Fibroblast of upper back skin (primary cell): ENCODE measurements around the gene C10orf90.

Source experiments
- DNase-seq: peaks from one replicate; pipeline ENCODE4 v3.0.0-alpha.2; 2013

Gene C10orf90

DNA sequence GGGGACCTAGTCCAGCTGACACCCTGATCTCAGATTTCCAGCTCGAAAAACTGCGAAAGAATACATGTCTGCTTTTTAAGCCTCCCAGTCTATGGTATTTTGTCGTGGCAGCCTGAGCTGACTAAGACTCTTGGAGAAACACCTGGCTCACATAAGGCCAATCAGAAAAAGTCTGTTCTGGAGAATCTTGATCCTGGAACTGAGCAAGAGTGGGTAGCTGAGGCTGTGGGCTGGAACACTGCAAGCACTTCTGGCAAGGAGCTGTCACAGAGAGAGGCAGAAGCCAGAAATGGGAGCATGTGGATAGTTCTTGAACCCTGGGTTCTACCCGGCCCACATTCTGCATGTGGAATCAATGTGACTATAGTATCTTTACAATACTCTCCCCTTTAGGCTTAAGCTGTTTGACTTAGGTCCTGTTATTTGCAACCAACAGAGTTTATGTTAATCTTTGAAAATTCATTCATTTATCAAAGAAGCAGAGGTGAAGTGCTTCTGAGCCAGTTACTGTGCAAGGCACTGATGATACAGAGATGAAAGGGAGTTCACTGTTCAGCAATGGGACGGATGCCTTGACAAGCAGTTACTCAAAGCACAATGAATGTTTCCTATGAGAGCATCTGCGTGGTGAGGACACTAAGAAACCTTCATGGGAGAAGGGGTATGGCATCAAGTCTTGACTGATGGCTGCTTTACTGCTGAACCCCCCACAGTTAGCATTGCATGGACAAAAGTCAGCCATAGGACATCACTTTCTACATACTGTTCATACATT is 4.4 kb upstream of the C10orf90 start:
- no peak for DNase-seq

DNA sequence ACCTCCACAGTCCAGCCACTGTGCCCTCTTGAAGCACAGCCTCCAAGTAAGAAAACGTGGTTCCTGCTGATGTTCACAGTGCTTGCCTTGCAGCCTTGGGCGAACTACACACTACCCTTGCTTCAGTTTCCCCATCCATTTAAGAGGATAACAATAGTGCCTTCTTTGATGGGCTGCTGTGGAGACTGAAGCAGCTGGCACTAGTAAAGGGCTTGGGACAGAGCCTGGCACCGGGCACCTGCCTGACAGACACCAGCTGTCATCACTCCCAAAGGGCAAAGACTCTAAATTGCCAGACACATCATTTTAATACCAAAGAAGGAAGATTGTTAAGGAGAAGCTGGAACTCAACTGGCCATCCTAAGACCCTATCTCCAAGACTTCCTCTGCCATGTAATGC is 3.1 kb upstream of the C10orf90 start:
- no peak for DNase-seq

DNA sequence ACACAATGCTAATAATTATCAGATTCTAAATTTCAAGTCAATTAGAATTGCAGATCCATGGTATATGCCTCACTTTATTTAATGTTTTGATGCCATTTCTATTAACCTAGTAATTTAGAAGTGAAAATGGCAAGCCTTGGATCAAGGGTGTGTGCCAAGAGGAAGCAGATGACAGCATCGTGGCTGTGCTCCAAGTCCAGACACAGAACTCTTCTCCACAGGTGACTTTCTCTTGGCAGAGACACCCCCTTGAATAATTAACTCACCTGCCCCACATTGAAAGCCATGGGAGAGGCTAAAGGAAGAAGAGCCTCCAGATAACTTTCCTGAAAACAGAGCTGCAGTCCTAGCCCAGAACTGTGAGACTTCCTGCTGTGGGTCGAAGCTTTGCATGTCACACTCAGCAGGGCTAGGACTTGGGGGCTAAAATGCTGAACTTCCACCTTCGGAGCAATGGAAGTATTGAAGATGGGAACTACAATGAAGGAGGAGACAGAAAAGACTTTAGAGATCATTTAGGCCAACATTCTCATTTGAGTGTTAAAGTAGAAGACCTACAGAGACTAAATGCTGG is 996 bp upstream of the C10orf90 start:
- no peak for DNase-seq

DNA sequence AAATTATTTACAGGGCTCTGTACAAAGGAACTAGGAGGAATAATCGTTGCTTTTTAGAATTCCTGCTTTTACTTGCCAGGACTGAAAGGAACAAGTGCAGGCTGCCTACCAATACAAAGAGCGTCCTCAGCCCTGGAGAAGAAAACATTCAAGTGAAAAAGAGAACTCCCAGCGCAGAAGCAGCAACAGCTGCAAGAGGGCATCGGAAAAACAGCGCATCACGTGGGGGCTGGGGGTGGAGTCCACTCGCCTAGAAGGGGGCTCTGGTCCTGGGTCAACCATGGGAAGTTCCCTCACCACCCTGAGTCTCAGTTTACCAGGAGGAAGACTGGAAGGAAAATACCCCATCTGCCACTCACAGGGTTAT is 385 bp upstream of the C10orf90 start:
- no peak for DNase-seq

DNA sequence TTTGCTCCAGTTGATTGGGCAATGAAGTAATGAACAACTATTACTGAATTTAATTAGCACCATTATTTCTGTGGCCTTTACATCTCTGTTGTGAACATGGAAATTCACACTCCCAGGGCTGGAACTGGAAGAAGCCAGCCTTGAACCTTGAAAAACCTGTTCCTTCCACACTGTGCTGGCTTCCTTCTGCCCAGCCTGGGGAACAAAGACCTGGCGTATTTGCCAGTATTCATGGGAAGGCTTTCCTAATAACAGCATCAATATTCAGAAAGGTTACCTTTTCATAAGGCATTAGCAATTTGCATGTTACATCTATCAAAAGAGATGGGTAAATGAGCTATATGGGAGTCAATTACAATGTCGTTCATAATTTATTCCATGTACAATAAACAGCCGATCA is 1.3 kb downstream of the C10orf90 start:
- no peak for DNase-seq

DNA sequence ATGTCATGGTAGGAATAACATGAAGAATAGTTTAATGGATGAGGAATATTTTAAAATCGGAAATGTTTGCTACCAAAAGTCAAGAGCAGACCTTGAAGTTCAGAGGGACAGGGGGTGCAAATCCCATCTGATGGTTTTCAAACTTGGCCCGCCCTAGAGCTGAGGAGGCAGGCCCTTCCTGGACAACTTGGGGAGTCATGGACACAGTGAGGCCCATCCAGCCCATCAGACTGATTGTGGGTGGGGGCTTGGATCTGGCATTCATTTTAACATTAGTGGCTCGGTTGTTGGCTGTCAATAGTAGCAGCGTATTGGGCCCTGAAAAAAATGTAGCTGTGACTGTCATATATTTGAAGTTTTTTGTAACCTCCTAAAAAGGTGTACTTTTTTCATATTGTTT is 2.0 kb downstream of the C10orf90 start:
- DNase-seq: no peak

DNA sequence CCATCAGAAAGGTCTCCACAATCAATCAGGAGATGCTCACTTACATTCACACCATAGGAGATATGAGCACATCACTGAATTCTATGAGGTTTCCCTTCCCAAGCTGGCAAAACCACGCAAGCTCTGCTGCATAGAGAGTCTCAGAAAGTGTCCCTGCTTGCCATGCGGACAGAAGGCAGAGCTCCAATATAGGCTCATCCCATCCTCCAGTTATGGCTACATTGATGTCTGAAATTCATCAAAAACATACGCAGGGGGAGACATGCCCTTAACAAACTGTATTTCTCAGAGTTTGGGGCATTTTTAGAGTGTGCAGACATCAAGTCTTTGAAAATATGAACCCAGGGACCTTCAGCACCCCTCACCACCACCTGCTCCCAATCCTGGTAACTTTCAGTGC is 2.9 kb downstream of the C10orf90 start:
- DNase-seq: no peak

DNA sequence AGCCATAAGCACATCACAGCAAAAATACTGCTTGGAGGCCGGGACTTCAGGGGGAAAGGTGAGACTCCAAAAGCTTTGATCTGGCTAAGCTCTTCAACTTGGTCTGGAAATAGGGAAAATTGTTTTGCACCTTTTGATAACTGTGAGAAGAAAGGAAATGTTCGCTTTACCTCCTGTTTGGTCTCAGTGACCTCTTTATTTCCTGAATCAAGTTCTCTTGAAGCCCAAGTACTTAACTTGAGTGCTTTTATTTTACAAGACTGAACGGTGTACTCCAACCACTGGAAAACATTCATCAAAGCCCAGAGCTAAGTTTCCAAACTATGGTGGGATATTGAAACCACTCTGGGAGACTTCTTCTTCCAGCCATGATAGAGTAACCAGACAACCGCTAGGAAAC is 5.3 kb downstream of the C10orf90 start:
- DNase-seq: no peak

DNA sequence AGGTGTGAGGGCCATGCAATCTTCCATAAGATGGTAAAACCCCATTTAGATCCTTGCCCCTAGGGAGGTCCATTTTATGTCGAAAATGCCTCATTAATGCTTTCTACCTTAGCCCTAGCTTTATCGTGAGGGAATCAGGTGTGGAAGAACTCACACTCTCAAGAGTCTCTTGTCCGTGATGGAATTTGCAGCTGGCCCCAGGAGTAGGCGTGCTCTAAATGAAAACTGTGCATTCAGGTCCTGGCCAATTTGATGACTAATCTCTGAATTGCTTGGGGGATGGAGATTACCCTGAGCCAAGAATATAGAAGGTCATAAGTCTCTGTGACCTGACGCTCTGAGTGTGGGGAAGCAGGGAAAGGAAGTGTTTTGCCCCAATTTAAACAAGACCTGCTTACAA is 6.6 kb downstream of the C10orf90 start:
- peak; percentile 85 for DNase-seq

DNA sequence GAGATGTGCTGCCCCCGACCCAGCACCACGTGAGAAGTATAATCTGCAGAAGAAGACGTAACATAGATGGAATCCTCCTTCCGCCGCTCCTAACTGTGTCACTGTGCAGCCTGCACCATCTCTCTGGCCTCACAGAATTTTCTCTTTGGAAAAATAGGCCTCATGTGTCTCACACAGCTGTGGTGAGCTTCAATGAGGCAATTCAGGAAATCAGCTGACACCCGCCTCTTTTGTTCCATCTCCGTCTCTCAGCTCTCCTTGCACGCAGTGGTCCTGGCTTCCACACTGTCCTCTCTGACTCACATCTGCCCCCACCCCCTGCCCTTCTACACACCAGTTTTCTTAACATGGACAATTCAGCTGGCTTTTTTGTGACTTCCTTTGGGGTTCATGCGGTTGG is 7.2 kb downstream of the C10orf90 start:
- peak; percentile 93 for DNase-seq

DNA sequence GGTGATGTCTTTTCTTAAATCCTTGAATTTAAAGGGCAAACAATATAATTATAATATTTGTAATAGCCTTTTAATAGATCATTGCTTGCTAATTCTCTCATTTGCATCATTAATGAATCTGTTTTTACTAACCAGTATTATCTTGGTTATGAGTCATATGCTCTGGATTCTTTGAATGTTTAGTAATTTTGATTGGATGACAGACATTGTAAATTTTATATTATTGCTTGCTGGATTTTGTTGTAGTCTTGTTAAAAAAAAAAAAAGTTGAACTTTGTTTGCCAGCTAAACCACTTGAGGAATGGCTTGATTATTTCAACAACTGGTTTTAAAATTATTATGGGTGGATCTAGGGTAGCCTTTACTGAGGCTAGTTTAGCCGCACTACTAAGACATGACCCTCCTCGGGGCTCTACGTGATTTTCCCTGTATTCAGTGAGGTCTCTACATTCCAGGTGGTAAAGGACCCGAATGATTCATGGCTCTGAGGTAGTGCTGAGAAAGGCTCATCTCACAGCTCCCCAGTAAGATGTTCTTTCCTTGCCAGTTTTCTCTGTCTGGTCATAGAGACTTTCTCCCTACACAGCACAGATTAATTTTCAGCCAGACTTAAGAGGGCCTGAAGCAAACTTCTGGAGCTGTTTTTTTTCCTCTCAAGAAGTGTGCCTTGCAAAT is 8.5 kb downstream of the C10orf90 start:
- DNase-seq: peak; percentile 92

DNA sequence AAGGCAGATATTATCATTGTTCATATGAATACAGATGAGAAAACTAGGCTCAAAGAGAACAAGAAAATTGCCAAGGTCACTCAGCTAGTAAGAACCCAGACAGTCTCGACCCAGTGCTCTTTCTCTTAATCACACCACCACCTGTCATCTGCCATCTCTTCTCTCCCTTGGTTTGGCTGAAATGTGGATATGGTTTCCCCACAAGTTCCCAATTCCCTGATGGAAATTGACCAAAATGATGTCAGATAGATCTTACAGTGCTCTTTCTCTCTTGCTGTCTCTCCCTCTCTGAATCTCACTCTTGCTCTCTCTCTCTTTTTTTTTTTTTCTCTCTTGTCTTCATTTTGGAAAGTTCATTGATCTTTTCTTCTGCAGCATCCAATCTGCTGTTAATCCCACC is 9.1 kb downstream of the C10orf90 start:
- peak; percentile 18 for DNase-seq

DNA sequence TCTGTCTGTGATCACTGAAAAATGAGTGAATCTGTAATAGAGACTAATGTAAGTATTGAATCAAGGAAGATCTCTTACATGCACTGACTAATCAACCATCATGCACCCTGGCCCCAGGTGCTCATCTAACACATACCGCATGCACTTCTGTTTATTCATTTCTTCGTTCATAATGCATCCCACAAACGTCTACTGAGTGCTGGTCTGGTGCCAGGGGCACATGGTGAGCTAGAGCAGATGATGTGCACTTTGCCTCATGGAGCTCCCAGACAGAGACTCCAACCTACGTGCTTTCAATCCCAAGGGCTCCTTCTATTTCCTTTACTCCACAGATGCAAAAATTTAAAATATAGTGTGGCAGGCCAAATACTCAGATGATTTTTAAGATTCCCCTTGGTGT is 10.7 kb downstream of the C10orf90 start:
- DNase-seq: peak; percentile 21

DNA sequence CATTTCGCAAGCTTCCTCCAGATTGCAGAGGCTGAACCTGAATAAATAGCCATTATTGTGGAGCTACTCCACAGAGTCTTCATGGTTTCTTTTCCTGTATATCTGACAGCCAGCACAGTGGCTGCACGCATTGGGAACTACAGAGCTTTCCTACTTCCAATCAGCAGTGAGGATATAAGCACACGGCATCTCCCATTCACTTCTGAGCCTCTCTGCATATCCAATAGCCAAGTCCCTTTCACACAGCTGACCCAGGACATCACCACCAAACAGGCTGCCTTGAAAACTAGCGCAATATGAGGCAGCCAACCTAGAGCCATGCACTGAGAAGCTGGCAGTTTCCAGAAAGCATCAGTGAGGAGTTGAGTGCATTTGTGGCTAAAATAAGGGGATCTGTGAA is 11.6 kb downstream of the C10orf90 start:
- no peak for DNase-seq

DNA sequence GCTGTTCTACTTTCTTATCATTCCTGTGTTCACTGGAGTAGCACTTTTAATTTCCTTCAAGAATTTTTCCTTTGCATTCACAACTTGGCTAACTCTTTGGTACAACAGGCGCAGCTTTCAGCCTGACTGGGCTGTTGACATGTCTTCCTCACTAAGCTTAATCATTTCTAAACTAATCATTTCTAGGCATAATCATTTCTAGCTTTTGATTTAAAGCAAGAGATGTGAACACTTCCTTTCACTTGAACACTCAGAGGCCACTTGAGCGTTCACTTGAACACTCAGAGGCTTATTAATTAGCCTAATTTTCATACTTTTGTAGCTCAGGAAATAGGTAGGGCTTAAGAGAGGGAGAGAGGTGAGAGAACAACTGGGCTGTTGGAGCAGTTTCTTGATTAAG is 15.9 kb downstream of the C10orf90 start:
- DNase-seq: no peak

DNA sequence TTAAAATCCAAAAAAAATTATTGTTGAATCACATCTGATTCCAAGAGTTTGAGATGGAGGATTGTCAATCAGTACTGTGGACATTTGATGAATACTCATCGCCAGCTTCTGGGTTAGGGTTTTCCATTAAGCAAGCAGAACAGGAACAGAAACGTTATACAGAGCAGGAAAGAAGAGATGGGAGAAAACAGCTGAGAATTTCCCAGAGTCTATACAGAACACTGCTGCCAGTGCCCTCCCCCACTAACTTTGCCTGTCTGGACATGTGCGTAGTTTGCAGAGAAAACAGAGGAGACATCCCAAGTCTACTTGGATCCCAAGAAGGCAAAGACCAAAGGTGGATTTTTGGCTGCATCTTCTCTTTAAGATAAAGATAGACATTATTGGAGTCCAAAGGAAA is 19.0 kb downstream of the C10orf90 start:
- no peak for DNase-seq

DNA sequence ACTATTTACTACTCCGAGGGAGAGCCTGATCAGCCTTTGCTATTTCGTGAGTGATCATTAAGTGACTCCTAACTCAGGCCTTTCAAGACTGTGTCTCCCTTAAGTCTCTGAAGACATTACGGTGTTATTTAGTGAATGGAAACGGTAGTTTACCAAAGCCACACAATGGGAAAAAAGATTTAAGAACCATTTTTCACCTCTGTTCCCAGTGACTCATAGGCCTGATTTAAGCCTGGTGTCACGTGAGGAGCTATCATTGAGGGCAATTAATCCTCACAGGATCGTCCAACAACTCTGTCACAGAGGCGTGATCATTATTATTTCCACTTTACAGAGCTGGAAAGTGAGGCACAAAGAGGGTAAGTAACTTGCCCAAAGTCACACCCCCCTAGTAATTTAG is 20.3 kb downstream of the C10orf90 start:
- no peak for DNase-seq

DNA sequence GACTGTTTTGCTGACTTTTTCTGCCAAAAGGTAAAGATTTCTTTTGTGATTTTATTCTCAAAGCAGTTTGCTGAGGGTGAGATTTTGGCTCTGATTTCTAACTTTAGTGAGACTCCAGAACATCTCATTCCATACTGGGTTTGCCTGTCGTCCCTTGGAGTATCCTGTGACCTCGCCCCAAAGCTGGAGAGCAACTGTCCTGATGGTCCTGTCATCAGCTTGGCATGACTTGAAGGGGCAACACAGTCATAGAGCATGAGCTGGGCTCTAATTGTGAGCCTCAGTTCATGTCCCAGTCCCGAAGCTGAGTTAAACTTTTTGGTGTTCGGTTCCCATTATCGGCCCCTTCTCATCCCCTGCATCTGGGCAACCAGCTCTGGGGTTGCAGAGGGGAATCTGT is 23.4 kb downstream of the C10orf90 start:
- no peak for DNase-seq

DNA sequence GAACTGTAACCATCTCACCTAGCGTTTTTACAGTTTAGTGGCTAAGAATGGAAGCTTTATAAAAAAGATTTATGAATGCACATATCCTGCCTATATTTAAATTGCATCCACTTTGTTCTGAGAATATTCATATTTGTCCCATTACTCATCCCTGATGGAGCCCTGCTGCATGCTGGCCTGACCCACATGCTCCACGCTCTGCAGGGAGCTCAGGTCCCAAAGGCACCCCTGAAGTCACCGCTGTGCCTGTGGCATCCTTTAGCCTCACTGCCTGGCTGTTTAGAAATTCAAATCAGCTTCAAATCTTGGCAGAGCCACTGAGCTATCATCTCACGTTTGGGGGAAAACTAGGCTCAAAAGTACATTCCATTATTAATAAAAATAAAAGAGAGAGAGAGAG is 24.4 kb downstream of the C10orf90 start:
- peak; percentile 72 for DNase-seq

DNA sequence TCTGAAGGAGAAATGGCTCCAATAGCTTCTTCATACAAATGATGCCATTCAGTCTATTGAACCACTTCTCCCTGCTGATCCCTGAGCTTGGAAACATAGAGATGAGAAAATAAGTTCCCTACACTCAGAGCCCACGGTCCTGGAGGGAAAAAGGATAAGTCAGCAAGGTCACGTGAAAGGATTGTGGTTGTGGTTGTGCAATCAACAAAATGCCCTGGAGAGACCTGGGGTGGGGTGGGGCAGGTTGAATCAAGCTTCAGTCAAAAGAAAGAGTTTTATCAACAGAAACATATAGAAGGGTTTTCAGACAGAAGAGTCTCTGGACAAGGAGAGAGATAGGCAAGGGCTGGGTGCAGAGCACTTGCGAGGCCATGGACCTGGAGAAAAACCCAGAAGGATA is 30.1 kb downstream of the C10orf90 start:
- DNase-seq: peak; percentile 55

DNA sequence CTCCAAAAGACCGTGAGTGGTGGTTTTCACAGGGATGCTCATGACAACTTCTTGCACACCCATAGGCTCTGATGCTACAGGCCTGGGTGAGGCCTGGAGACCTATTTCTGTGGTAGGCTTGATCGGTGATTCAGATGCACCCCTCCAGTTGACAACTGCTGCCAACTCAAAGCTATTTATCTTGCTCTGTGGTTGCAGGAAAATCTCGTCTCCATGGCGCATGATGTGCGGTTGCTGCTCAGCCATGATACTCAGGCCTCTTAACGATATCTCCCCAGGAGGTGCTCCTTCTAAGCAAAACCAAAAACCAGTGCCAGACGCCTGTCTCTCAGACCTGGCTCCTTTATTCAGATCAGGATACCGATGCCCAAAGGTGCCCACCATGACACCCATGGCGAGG is 31.4 kb downstream of the C10orf90 start:
- DNase-seq: no peak

DNA sequence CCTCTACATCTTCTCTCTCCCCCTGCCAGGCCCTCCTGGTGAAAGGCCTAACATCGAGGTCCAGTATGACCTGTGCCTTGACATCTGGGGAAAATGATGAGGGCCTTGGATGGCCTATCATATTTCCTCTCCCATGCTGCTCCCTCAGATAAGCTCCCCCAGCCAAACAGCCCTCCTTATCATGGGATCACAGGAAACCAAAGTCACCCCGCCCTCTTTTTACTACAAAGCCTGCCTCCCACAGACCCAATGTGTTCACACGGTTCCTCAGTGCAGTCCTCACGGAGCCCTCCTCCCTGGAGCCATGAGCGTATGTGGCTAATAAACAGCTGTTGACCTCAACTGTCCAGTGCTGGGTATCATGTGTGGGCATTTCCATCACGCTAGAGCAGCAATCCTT is 32.0 kb downstream of the C10orf90 start:
- no peak for DNase-seq

DNA sequence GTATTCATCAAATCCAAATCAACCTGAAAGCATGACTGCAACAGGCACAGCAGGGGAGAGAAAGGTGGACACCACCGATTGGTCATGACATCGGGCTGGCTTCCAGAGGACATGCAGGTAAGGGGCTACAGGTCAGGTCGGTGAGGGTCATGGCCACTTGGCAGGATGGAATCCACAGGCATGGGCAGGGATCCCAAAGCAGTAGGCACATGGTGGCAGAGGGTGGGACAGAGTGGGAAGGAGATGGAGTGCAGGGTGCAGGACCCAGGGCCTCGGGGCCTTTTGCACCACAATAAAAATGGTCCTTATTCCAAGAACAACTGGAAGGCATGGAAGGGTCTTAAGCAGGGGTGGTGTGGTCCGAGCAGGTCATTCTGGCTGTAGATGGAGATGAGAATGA is 33.0 kb downstream of the C10orf90 start:
- no peak for DNase-seq

DNA sequence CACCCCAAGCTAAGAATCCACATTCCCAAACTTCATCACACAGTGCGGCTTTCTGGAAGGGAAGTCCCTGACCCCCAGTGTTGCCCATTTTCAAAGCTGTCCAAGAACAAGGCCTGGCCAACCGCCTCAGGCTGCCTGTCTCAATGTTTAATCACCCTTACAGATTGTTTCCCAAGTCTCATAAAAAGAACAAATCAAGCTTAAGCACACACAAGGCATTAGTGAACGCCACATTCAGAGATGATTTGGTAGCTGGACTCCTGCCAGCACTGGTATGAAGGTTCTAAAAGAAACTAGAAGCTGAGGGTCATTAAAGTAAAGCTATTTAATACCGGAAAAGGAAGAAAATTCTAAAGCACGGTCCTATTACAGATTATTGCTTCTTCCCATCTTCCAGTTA is 35.6 kb downstream of the C10orf90 start:
- peak; percentile 23 for DNase-seq

DNA sequence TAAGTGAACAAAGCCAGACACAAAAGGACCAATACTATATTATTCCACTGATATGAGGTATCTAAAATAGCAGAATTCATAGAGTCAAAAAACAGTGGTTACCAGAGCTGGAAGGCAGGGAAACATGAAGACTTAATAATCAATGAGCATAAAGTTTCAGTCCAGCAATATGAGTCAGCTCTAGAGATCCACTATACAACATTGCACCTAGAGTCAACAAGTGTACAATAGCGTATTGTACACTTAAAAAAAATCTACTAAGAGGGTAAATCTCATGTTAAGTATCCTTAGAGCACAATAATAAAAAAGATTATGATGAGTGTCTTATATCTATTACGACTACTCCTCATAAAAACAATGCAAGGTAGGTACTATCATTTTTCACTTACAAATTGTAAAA is 36.1 kb downstream of the C10orf90 start:
- no peak for DNase-seq
